ENCODE results near the gene PI4KB.
A peak's percentile ranks its signal among the peaks of the same experiment; 100 is the strongest.

GRCh38 chr1:151346082-151346768 lies 19.0 kb upstream of the PI4KB start:
- peak; percentile 11 for TF ChIP-seq CTCF (IDR thresholded peaks at IDR 0.05; ENCODE audit: low read depth, low read length, poor library complexity, severe bottlenecking)
- no peak for TF ChIP-seq EZH2phosphoT487 (IDR thresholded peaks at IDR 0.05; ENCODE audit: borderline replicate concordance, low read length)
